Measurements from ENCODE around the gene CCR5AS.

- no peak for TF ChIP-seq CTCF (IDR thresholded peaks at IDR 0.05)
- no peak for TF ChIP-seq POLR2A (IDR thresholded peaks at IDR 0.05)
Measured at GRCh38 chr3:46433841-46434240, 27.0 kb upstream of the CCR5AS start.
